ENCODE measurements around the gene HNRNPUL2. TPM values are rescaled to one million over a fixed set of nuclear protein-coding genes. Genes with fewer than 3 reads are reported as not detected.
A peak's percentile ranks its signal among the peaks of the same experiment; 100 is the strongest.

HNRNPUL2 gene
- total RNA-seq, 4 donors from 2014 or later: 4.8 to 14.9 (median 11.8) TPM

- no peaks in the 10 kb centered on the region for H3K27me3 ChIP-seq
- DNase-seq (no peak), ATAC-seq (no peak)
- peaks cover 16 to 28% of the 10 kb centered on the region in 2 donors for H3K4me1 ChIP-seq
- H3K27ac ChIP-seq: peak overlapping the region; percentile 42 to 74 (median 60)
- TF ChIP-seq, protein P1, sequence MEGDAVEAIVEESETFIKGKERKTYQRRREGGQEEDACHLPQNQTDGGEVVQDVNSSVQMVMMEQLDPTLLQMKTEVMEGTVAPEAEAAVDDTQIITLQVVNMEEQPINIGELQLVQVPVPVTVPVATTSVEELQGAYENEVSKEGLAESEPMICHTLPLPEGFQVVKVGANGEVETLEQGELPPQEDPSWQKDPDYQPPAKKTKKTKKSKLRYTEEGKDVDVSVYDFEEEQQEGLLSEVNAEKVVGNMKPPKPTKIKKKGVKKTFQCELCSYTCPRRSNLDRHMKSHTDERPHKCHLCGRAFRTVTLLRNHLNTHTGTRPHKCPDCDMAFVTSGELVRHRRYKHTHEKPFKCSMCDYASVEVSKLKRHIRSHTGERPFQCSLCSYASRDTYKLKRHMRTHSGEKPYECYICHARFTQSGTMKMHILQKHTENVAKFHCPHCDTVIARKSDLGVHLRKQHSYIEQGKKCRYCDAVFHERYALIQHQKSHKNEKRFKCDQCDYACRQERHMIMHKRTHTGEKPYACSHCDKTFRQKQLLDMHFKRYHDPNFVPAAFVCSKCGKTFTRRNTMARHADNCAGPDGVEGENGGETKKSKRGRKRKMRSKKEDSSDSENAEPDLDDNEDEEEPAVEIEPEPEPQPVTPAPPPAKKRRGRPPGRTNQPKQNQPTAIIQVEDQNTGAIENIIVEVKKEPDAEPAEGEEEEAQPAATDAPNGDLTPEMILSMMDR (IDR thresholded peaks at IDR 0.05 in 4 of 5, conservative IDR thresholded peaks at IDR 0.05 in 1 of 5): no peak
- TF ChIP-seq POLR2A (IDR thresholded peaks at IDR 0.05): no peak
- intact Hi-C loops (cut with DNase I; ENCODE audit: low total_unique reads) (no loop called here), in situ Hi-C loops (cut with MboI; ENCODE audit: low sequenced_read_pairs in 4 of 4) (loop anchor here in 1 of 4 donors (25.0 kb wide), 1 partner anchor 100 kb away; the partner anchor contains the start of genes B3GAT3, EML3, MTA2 and ROM1)
- H3K9me3 ChIP-seq: no peaks in the 10 kb centered on the region
- no peak overlapping the region for H3K4me3 ChIP-seq
- peaks cover 0 to 53% of the 10 kb centered on the region in 2 donors for H3K36me3 ChIP-seq
Measured at GRCh38 chr11:62712276-62712812, 14.9 kb downstream of the HNRNPUL2 start.

- DNase-seq: no peak
- Histone ChIP-seq H3K27me3 (no peaks in the 10 kb centered on the region), H3K4me3 (peak overlapping the region; percentile 75 to 87 (median 81)), H3K4me1 (peaks cover 32 to 45% of the 10 kb centered on the region in 2 donors), H3K9me3 (no peaks in the 10 kb centered on the region), H3K36me3 (peaks cover 0 to 29% of the 10 kb centered on the region in 2 donors), H3K27ac (peak overlapping the region; percentile 94 to 97 (median 96))
- no peak for ATAC-seq
- in situ Hi-C loops (cut with MboI; ENCODE audit: low sequenced_read_pairs in 4 of 4): loop anchor here in 1 of 4 donors (25.0 kb wide), 1 partner anchor 98 kb away; the partner anchor contains the start of genes B3GAT3, EML3, MTA2 and ROM1
- TF ChIP-seq POLR2A (IDR thresholded peaks at IDR 0.05): no peak
- TF ChIP-seq, protein P1 (IDR thresholded peaks at IDR 0.05 in 4 of 5, conservative IDR thresholded peaks at IDR 0.05 in 1 of 5): no peak
- intact Hi-C loops (cut with DNase I; ENCODE audit: low total_unique reads): no loop called here
Measured at GRCh38 chr11:62710001-62710345, 17.3 kb downstream of the HNRNPUL2 start.

GRCh38 chr11:62709247-62710000 is 17.8 kb downstream of the HNRNPUL2 start:
- intact Hi-C loops (cut with DNase I; ENCODE audit: low total_unique reads): loop anchor here (1.0 to 5.0 kb wide), 3 partner anchors 18 to 133 kb away; partner anchors contain the start of genes HNRNPUL2 and MTA2
- Histone ChIP-seq H3K27me3 (no peaks in the 10 kb centered on the region), H3K27ac (peak overlapping the region; percentile 94 to 97 (median 96)), H3K4me1 (peaks cover 34 to 46% of the 10 kb centered on the region in 2 donors), H3K36me3 (peaks cover 0 to 24% of the 10 kb centered on the region in 2 donors), H3K9me3 (no peaks in the 10 kb centered on the region), H3K4me3 (peak overlapping the region; percentile 75 to 87 (median 81))
- DNase-seq (peak; percentile 99), ATAC-seq (peak; percentile 85 to 90)
- in situ Hi-C loops (cut with MboI; ENCODE audit: low sequenced_read_pairs in 4 of 4): loop anchor here in 1 of 4 donors (25.0 kb wide), 1 partner anchor 97 kb away; the partner anchor contains the start of genes B3GAT3, EML3, MTA2 and ROM1
- TF ChIP-seq, protein P1 (IDR thresholded peaks at IDR 0.05 in 4 of 5, conservative IDR thresholded peaks at IDR 0.05 in 1 of 5): peak in 4 of 5 experiments; percentile 23 to 30 (median 26)
- peak; percentile 51 to 60 for TF ChIP-seq POLR2A (IDR thresholded peaks at IDR 0.05)

GRCh38 chr11:62708793-62709192 is 18.5 kb downstream of the HNRNPUL2 start:
- H3K4me1 ChIP-seq: peaks cover 34 to 46% of the 10 kb centered on the region in 2 donors

More at GRCh38 chr11:62708793-62709192, 18.5 kb downstream of the HNRNPUL2 start:
- ATAC-seq (peak; percentile 1), DNase-seq (no peak)
- H3K27ac ChIP-seq: peak overlapping the region; percentile 94 to 97 (median 96)
- H3K36me3 ChIP-seq: peaks cover 0 to 18% of the 10 kb centered on the region in 2 donors
- H3K4me3 ChIP-seq: peak overlapping the region; percentile 68 to 87 (median 78)
- TF ChIP-seq, protein P1 (IDR thresholded peaks at IDR 0.05 in 4 of 5, conservative IDR thresholded peaks at IDR 0.05 in 1 of 5): no peak
- TF ChIP-seq POLR2A (IDR thresholded peaks at IDR 0.05): no peak
- H3K9me3 ChIP-seq: no peaks in the 10 kb centered on the region
- intact Hi-C loops (cut with DNase I; ENCODE audit: low total_unique reads) (loop anchor here (1.0 to 5.0 kb wide), 3 partner anchors 19 to 134 kb away; partner anchors contain the start of genes HNRNPUL2 and MTA2), in situ Hi-C loops (cut with MboI; ENCODE audit: low sequenced_read_pairs in 4 of 4) (loop anchor here in 1 of 4 donors (25.0 kb wide), 1 partner anchor 96 kb away; the partner anchor contains the start of genes B3GAT3, EML3, MTA2 and ROM1)
- H3K27me3 ChIP-seq: no peaks in the 10 kb centered on the region
